Left kidney (tissue), 2 donors: Measurements from ENCODE around the gene TMEM119. TPM values are rescaled to one million over a fixed set of nuclear protein-coding genes. Genes with fewer than 3 reads are reported as not detected.

Experiments
- DNase-seq: peaks from one replicate; pipeline ENCODE4 v3.0.0-alpha.2; 2013
- polyA plus RNA-seq: library from polyadenylated mRNA; unstranded; fragments of 120-200 nt; gene quantifications from one replicate; pipeline ENCODE4 v1.2.1, GENCODE V29; 2013; ENCODE audit not compliant: insufficient read length

The TMEM119 gene
- polyA plus RNA-seq, 1 donor, result 15.0 TPM

DNA sequence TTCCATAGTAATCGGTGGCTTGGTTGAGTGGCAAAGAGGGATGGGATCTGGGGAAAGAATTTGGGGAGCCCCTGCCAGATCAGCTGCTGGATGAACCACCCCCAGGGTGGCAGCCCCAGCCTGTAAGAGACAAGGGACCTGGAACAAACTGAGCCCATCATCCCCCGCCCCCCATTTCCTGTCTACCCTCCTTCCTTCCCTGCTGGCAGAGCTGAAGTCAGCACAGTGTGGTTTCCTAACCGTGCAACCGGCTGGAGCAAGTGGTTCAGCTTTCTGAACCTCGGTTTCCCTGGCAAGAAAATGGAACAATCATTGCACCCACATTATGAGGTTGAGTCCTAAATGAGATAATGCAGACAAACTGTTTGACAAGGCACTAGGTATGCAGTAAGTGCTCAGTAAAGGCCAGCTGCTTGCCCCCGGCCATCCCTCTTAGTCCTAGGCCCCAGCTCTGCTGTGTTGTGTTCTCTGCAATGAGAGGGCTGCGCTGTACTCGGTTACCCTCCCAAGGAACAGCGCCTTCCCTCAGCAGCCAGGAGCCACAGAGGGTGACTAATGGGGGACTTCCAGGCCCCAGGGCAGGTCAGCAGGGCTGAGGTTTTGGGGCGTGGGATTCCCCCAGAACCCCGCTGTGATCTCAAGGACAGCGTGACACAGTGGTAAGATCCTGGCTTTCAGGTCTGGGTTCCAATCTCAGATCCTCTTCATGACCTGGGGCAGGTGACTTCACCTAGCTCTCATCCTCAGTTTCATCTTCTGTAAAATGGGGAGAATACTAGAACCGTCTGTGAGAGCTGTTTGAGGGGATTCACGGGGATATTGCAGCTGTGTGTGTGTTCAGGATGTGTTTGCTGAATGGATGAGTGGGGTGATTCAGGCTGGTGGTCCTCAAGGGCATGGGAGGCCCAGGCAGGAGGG, 19.3 kb upstream of the TMEM119 start:
- no peak for DNase-seq

DNA sequence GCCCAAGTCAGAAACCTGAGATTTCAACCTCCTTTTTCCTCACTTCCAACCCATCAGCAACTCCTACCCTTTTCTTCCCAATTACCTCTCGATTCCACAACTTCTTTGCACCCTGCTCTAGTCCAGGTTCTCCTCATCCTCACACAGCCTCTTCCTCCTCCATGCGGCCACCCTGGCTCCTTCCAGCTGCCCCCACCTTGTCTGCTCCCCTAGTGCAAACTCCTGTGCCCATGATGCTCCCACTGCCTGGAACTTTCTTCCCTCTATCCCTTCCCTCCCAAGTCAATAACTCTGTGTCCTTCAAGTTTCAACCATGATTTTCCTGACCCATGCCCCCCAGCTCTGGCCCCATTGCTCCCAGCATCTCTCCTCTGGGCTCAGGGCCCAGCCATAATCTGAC, 18.5 kb upstream of the TMEM119 start:
- no peak for DNase-seq

DNA sequence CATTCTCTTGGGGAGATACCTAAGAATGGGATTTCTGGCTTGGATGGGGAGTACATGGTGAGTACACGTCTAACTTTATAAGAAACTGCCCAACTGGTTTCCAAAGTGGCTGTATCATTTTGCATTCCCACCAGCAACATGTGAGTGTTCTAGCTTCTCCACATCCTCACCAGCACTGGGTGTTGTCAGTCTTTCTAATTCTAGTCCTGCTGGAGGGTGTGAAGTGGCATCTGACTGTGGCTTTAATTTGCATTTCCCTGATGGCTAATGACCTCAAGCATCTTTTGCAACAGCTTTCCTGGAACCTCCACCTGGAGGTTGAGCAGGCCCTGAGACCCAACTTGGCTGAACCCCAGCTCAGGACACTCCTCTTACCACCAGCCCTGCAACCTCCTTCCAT, 18.0 kb upstream of the TMEM119 start:
- no peak for DNase-seq

DNA sequence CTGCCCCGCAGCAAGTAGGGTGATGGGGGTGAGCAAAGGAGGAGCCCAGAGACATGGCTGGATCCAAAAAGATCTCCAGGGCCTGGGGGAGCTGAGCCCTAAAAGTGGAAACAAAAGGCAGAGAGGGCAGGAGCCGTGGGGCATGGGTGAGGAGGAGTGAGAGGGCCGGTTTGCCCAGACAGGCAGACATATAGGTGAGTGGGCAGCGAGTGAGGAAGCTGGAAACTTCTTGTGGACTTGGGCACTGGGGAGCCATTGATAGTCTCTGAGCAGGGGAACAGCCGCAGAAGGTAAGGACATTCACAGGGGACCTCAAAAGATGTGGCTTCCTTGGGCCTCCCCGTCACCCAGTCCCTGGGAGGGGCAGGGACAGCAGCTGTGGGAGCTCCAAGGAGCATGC, 16.8 kb upstream of the TMEM119 start:
- DNase-seq, result no peak

DNA sequence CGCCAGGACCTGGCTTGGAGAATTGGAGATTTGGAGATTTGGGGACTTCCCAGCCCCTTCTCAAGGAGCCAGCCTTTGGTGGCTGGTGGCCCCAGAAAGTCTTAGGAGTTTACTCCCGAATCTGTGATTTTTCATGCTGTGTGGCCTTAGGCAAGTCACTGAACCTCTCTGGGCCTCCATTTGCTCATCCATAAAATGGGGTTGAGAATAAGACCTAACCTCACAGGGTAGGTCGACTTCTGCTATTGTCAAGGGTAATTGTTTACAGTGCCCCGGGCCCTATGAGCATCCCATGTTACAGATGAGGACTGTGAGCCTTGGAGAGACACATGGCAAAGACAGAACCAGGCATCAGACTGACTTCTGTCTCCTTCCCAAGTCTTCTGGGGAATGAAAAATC, 16.2 kb upstream of the TMEM119 start:
- no peak for DNase-seq

DNA sequence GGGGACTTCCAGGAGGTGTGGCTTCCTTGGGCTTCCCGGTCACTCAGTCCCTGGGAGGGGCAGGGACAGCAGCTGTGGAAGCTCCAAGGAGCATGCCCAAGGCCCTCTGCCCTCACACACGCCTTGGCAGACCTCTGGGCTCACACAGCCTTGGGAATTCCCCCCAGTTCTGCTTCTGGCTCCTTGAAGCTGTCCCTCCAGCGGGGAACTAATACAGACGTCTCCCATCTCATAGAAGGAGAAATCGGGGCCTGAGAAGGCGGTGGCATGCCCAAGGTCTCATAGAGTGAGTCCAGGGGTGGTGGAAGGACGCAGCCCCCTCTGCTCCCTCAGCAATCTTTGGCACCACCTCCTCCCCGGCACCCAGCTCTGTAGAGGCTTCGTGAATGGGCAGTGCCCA, 15.7 kb upstream of the TMEM119 start:
- no peak for DNase-seq

DNA sequence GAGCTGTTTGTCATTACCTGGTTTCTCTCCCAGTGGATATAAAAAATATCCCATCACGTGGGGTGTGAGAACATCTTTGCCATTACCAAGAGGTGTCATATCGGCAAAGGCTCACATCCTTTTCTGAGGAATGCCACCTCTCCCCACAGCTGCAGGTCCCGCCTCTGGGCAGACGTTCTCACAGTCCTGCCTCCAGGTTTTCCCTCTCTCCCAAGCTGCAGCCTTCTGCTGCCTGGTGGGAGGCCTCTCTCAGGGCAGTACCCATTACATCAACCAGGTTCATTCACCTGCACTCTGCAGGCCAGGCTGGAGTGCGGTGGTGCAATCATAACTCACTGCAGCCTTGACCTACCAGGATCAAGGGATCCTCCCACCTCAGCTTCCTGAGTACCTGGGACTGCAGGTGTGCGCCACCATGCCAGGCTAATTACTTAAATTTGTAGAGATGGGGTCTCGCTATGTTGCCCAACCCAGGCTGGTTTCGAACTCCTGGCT, 15.0 kb upstream of the TMEM119 start:
- no peak for DNase-seq

DNA sequence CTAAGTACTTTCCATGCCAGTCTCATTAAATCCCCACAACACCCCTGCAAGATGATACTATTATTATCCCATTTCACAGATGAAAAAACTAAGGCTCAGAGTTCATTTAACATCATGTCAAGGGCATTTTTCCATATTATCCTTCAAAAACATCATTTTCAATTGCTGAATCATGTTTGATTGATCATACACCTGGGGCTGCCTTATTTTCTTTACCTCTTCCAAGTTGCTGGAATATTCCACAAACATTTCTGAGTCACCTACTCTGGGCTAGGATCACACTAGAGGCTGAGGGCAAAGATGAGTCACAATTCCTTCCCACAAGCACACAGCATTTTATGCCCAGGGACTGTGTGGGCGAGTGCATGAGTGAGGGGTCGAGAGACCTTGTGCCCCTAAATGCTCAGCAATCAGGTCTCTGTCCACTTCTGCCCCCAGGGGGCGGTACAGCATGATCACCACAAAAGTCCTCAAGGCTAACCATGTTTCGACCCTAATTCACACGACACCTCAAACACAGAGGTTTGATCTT, 14.1 kb upstream of the TMEM119 start:
- DNase-seq, result no peak

DNA sequence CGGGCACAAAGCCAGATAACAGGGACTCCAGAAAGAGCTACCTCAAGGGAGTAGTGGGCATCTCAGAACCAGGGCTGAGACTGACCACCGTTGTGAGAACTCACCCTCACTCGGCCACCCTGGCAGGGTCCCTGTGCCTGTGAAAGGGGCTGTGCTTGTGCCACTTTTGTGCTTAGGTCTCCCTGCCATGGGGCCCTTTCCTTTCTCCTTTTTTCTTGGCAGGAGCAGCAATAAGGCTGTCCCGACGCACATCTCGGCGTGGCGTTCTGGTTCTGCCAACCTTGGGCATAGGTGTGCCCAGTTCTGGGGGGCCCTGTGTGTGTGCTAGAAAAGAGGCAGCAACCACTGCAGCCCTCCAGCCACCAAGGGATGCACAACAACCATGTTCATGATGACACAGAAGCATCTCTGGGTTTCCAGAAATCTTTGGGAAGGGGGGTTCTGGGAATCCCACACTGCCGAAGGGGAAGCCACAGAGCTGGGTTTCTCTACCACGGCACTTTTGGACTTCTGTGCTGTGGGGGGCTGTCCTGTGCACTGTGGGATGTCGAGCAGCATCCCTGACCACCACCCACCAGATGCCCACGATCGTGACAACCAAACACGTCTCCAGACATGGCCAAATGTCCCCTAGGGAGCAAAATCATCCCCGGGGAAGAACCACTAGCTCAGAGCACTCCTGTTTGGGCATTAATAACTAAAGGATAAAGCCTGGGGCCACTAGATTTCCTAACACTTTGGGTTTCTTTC, 13.1 kb upstream of the TMEM119 start:
- no peak for DNase-seq

DNA sequence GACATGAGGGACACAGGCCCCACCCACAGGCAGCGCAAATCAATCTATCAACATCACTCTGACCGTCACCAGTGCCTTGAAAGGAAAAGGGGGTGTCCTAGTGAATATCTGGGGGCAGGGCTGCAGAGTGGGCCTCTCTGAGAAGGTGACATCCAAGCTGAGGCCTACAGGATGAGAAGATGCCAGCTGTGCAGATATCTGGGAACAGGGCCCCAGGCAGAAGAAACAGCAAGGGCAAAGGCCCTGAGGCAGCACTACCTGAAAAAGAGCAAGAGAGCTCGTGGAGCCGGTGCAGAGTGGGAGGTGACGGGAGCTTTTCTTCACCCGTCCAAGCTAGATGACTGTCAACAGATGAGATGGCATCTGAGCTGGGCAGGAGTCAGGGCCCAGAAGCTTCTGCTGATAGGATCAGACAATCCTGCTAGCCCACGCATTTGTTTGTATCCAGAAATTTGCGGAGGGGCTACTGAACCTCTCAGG, 12.5 kb upstream of the TMEM119 start:
- DNase-seq, result no peak

DNA sequence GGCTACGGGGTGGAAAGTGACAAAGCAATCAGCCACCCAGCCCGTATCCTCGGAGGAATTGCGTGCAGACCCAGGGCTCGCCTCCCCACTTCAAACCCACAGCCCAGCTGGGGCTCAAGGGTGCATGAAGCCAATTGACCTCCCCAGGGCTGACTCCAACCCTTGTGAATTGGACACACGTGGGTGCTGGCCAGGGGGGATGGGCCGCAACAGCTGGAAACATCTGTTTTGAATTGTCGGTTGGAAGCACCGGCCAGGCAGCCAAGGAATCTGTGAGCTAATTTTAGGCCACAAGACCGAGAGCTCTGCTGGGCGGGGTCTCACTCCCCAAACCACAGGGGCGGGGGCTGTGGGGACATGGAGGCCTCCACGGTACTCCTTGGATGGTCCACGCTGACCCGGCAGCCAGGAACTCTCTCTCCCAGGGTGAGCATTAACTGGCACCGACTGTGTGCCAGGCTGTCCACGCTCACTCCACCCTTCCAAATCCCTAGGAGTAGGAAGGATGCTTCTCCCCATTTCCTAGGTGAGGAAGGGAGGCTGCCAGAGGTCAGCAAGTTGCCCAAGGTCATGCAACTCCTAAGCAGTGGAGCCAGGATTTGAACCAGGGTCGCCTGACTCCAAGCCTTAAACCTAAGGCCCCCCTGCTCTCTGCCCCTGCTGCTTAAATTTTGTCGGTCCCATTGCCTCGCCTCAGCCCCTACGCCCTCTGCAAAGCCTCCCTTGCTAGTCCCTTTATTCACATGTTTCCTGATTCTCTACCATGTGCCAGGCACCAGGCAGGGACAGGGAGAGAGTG, 11.9 kb upstream of the TMEM119 start:
- peak; percentile 79 for DNase-seq

DNA sequence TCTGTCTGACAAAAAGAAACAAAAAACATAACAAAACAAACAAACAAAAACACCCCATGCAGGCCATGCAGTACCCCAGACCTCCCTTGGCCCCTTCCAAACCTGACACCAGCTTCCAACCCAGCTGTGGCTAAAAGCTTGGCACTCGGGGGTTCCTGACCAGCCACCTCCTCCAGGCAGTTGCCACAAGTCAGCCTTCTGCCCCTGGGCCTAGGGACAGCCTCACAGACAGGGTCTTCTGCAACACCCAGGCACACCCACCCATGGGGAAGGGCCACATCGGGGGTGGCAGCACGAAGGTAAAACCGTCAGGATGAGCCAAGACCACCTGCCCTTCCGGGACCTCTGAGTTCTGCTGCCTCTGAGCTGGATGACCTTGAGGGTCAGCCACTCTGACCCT, 10.7 kb upstream of the TMEM119 start:
- DNase-seq, result no peak

DNA sequence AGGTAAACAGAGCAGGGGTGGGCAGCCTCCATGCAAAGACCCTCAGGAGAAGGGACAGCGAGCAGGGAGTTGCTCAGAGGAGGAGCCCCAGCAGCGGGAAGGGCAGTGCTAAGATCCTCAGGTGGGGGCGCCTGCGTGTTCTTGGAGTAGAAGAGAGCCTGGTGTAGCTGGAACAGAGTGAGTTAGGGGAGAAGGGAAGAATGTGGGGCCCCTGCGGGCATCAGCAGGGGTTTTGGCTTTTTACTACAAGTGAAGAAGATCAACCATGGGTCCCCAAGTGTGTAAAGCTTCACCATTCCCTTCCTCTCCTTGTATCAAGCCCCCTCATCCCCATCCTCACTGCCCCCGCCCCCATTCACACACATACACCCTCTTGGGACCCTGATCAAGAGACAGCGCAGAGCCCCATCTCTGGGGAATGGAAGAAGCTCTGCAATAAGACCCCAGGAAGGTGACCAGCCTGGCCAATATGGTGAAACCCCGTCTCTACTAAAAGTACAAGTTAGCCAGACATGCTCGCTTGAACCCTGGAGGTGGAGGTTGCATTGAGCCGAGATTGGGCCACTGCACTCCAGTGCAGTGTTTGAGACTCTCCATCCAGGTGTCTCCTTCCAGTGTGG, 10.2 kb upstream of the TMEM119 start:
- no peak for DNase-seq

DNA sequence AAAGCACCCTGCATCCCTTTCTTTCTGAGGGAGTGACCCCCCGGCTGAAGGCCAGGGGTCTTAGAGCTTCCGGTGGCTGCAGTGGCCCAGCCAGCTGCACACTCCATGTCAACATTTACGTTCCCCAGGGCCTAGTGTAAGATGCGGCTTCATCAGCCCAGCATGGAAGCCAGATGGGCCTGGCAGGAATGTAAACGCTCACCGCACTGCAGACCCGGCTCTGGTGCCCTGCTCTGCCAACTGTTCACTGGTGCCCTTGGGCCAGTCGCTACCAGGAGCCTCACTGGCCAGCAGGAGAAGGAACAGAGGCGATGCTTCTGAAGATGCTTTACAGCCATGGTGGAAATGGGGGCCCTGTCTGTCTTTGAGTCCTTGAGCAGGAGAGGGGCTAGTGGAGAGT, 8.6 kb upstream of the TMEM119 start:
- DNase-seq, result no peak

DNA sequence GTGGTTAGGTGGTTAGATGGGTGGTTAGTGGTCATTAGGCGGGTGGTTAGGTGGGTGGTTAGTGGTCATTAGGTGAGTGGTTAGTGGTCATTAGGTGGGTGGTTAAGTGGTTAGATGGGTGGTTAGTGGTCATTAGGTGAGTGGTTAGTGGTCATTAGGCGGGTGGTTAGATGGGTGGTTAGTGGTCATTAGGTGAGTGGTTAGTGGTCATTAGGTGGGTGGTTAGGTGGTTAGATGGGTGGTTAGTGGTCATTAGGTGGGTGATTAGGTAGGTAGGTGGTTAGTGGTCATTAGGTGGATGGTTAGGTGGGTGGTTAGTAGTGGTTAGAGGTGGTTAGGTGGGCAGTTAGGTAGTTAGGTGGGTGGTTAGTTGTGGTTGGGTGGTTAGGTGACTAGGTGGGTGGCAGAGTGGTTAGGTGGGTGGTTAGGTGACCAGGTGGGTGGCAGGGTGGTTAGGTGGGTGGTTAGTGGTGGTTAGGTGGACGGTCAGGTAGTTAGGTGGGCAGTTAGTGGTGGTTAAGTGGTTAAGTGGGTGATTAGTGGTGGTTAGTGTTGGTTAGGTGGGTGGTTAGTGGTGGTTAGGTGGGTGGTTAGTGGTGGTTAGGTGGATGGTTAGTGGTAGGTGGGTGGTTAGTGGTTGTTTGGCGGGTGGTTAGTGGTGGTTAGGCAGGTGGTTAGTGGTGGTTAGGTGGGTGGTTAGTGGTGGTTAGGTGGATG, 8.0 kb upstream of the TMEM119 start:
- DNase-seq, result no peak

DNA sequence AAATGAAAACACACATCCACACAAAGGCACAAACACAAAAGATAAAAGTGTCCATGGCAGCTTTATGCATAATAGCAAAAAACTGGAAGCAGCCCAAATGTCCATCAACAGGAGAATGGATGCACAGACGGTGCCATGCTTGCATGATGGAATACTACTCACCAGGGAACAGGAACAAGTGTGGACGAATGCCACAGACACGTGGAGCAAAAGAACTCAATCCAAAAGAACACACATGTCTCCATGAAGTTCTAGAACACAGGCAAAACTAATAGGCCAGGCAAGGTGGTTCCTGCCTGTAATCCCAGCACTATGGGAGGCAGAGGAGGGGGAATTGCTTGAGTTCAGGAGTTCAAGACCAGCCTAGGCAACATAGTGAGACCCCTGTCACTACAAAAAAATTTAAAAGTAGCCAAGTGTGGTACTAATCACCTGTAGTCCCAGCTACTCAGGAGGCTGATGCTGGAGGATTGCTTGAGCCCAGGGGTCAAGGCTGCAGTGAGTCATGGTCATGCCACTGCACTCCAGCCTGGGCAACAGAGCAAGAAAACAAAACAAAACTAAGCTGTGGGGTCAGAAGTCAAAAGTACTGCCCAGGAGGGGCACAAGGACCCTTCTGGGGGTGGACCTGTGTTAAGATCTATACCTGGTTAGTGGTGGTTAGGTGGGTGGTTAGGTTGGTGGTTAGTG, 7.3 kb upstream of the TMEM119 start:
- DNase-seq, result no peak

DNA sequence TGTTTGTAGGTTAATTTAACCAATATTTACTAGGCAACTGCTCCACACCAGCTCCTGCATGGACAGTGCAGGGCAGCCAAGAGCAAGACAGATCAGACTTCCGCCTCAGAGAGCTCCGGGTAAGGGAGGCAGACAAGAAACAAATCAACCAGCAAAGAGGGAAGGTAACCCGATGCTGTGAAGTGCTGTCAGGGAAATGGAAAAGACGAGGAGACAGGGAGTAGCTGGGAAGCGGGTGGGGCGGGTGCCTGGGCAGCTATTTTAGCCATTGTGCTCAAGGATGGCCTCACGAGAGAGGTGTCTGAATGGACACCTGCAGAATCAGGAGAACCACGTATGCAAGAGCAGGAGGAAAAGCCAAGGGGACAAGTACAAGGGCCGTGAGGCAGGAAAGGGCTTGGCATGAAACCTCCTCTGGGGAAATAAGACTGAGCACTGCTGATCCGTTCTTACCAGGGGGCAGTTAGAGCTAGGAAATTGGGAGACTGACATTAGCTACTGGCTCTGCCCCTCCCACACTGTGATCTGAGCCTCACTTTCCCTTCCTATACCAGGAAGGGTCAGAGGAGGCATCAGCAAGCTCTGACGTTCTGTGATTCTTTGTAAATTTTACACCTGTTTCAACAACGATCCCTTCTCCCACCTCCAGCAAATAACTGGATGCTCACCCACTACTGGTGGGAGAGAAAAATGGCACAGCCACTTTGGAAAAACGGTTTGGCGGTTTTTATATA, 6.5 kb upstream of the TMEM119 start:
- DNase-seq, result peak; percentile 31

DNA sequence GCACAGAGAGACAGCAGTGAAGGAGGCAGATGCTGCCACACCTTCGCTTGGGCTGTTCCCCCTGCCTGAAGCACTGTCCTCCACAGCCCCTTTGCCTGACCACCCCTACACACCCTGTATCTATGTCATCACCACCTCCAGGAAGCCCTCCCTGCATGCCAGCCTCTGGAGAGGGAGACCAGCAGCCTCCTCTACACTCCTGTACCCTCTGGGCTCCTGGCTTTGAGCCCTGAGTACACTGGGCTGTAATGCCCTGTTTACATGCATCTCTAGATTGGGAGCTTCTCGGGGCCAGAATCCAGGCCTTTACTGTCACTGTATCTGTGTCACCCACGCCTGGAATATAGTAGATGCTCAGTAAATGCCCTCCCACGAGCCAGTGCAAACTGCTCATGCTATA, 5.9 kb upstream of the TMEM119 start:
- DNase-seq, result no peak

DNA sequence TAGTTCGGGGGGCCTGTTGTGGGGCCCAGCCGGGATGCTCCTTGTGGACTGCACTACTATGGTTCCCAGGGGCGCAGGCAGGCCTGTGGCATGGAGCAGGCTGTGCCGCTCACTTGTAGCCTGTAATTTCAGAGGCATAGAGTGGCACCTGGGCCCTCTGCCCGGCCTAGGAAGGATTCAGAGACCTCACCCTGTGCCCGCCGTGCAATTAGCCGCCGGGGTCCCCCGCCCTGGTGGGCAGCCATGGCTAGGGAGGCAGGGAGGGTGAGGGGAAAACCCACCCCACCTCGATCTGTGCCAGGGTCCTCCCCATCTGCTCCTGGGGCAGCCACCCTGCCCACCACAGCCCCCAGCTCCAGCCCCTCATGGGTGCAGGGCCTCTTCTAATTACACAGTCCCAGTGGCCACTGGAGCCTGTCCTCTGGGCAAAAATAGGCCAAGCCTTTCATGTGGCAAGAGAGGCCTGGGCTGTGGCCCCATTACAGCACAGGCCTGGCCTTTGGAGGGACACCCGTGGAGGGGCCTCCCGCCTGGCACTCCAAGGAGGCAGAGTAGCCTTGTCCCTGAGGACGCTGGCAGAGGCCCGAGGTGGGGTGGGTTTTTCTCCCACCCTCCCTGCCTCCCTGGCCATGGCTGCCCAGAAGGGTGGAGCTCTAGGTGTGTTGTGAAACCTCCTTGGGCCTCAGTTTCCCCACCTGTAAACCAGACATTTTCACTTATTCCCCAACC, 5.3 kb upstream of the TMEM119 start:
- no peak for DNase-seq
